Superior temporal gyrus (tissue), 1 donor: ENCODE data around the gene MLPH.

ENCODE experiments used
- DNase-seq: peaks from one replicate; pipeline ENCODE4 v3.0.0-alpha.2; 2016; ENCODE audit errors: extremely low spot score

The MLPH gene

GRCh38 chr2:237486819-237487448 lies at the start of gene MLPH:
Gene MLPH, plus strand, starts transcription at chr2:237487251. Its CDS starts 6,176 bp downstream, at chr2:237493427.
- DNase-seq: no peak

GRCh38 chr2:237437566-237437965 lies 49.5 kb upstream of the MLPH start:
- no peak for DNase-seq

- no peak for DNase-seq
These were observed 48.7 kb upstream of the MLPH start for GRCh38 chr2:237438080-237438940.

- DNase-seq: no peak
These were observed 46.2 kb upstream of the MLPH start for GRCh38 chr2:237440819-237441281.

GRCh38 chr2:237441605-237442274 lies 45.3 kb upstream of the MLPH start:
- DNase-seq: peak; percentile 52

- no peak for DNase-seq
These were observed 43.0 kb upstream of the MLPH start for GRCh38 chr2:237444071-237444470.

GRCh38 chr2:237445611-237446337 lies 41.3 kb upstream of the MLPH start:
- no peak for DNase-seq

GRCh38 chr2:237446338-237446665 lies 40.7 kb upstream of the MLPH start:
- no peak for DNase-seq

GRCh38 chr2:237447496-237447895 lies 39.6 kb upstream of the MLPH start:
- DNase-seq: no peak

- DNase-seq: no peak
These were observed 38.9 kb upstream of the MLPH start for GRCh38 chr2:237448171-237448570.

GRCh38 chr2:237448626-237449025 lies 38.4 kb upstream of the MLPH start:
- no peak for DNase-seq

GRCh38 chr2:237449193-237449881 lies 37.7 kb upstream of the MLPH start:
- DNase-seq: peak; percentile 63

- DNase-seq: no peak
These were observed 36.9 kb upstream of the MLPH start for GRCh38 chr2:237450108-237450507.

- DNase-seq: no peak
These were observed 36.5 kb upstream of the MLPH start for GRCh38 chr2:237450583-237450982.

GRCh38 chr2:237451643-237452469 lies 35.2 kb upstream of the MLPH start:
- DNase-seq: no peak

GRCh38 chr2:237452861-237453260 lies 34.2 kb upstream of the MLPH start:
- no peak for DNase-seq

GRCh38 chr2:237453671-237454070 lies 33.4 kb upstream of the MLPH start:
- no peak for DNase-seq

- no peak for DNase-seq
These were observed 31.3 kb upstream of the MLPH start for GRCh38 chr2:237455764-237456163.

- DNase-seq: no peak
These were observed 30.7 kb upstream of the MLPH start for GRCh38 chr2:237456200-237456843.

- DNase-seq: no peak
These were observed 29.6 kb upstream of the MLPH start for GRCh38 chr2:237457388-237457941.
